GOT3 (cell line): ENCODE results near the gene KCNG1.

Experiments
- DNase-seq: peaks from one replicate; lab custom pipeline; 2025; ENCODE audit warnings: mixed read lengths; lab: John Stamatoyannopoulos, UW

Gene KCNG1

GRCh38 chr20:51036226-51036625, 13.3 kb upstream of the KCNG1 start:
- DNase-seq = no peak

- DNase-seq = no peak
Measured at GRCh38 chr20:51034988-51035656, 12.2 kb upstream of the KCNG1 start.

GRCh38 chr20:51034476-51034875, 11.6 kb upstream of the KCNG1 start:
- DNase-seq = no peak

GRCh38 chr20:51029963-51030920, 7.3 kb upstream of the KCNG1 start:
- no peak for DNase-seq

- no peak for DNase-seq
Measured at GRCh38 chr20:51029556-51029955, 6.6 kb upstream of the KCNG1 start.

- no peak for DNase-seq
Measured at GRCh38 chr20:51028616-51029212, 5.8 kb upstream of the KCNG1 start.

GRCh38 chr20:51027035-51027795, 4.3 kb upstream of the KCNG1 start:
- DNase-seq = no peak

- no peak for DNase-seq
Measured at GRCh38 chr20:51026269-51026668, 3.4 kb upstream of the KCNG1 start.

- no peak for DNase-seq
Measured at GRCh38 chr20:51024761-51025160, 1.9 kb upstream of the KCNG1 start.

- DNase-seq = no peak
Measured at GRCh38 chr20:51023617-51024155, 779 bp upstream of the KCNG1 start.

- DNase-seq = no peak
Measured at GRCh38 chr20:51022227-51022802, 592 bp downstream of the KCNG1 start.

- no peak for DNase-seq
Measured at GRCh38 chr20:51021067-51022025, 1.6 kb downstream of the KCNG1 start.

- DNase-seq = no peak
Measured at GRCh38 chr20:51020657-51021056, 2.2 kb downstream of the KCNG1 start.

GRCh38 chr20:51019656-51020592, 3.0 kb downstream of the KCNG1 start:
- DNase-seq = no peak

- no peak for DNase-seq
Measured at GRCh38 chr20:51017251-51017650, 5.7 kb downstream of the KCNG1 start.

GRCh38 chr20:51016521-51016920, 6.4 kb downstream of the KCNG1 start:
- no peak for DNase-seq

GRCh38 chr20:51014797-51015722, 7.8 kb downstream of the KCNG1 start:
- DNase-seq = no peak
